K562 (cell line): ENCODE measurements around the gene PKDCC. TPM values are rescaled to one million over a fixed set of nuclear protein-coding genes. Genes with fewer than 3 reads are reported as not detected.

Source experiments
- ATF1 ChIP-seq, 2 experiments: fragments of 450-650 bp in 1 of 2; IDR thresholded peaks; 2 replicates each; pipeline ENCODE4 v1.6.1; 2016; ENCODE audit warnings: missing compliant biosample characterization in 1 of 2, missing genetic modification characterization in 1 of 2
- BCOR ChIP-seq: fragments of 450-650 bp; IDR thresholded peaks from 2 replicates; pipeline ENCODE4 v1.6.1; 2016
- CTCF ChIP-seq, 3 experiments: IDR thresholded peaks in 2 of 3; conservative IDR thresholded peaks in 1 of 3; 2 replicates each; pipeline ENCODE4 v1.5.1; 2011 to 2012; ENCODE audit warnings: low read length in 3 of 3, mild to moderate bottlenecking in 3 of 3, control low read depth in 2 of 3, improper control_type of control experiment in 1 of 3, inconsistent platforms in 1 of 3, low read depth in 1 of 3, mixed read lengths in 1 of 3, moderate library complexity in 1 of 3; ENCODE audit not compliant: insufficient read depth in 2 of 3
- SRSF1 ChIP-seq: fragments of 200-400 bp; formaldehyde crosslinking; IDR thresholded peaks from 2 replicates; pipeline ENCODE4 v1.6.1; 2017; ENCODE audit warnings: mild to moderate bottlenecking, low read depth, low read length, moderate library complexity
- THRA ChIP-seq: fragments of 450-650 bp; IDR thresholded peaks from 2 replicates; pipeline ENCODE4 v1.6.1; 2017; ENCODE audit warnings: mild to moderate bottlenecking, moderate library complexity
- ZC3H11A ChIP-seq: IDR thresholded peaks from 2 replicates; pipeline ENCODE4 v1.6.1; 2012; ENCODE audit warnings: low read depth, low read length, improper control_type of control experiment
- ZNF124 ChIP-seq: sonication (generic); formaldehyde crosslinking; IDR thresholded peaks from 2 replicates; pipeline ENCODE4 v1.8.1; 2022; ENCODE audit warnings: missing genetic modification reagents
- polyA plus RNA-seq, 8 experiments: library from polyadenylated mRNA; depleted of rRNA in 4 of 8; stranded (reverse) in 5 of 8; unstranded in 3 of 8; fragments of >200 nt; fragmentation: Nextera tagmentation in 2 of 8; fragmentation: Illumina TruSeq in 1 of 8; extraction: Ambion mirVana in 2 of 8; extraction: Trizol in 1 of 8; gene quantifications; 2 replicates each; pipeline versions ENCODE4 v1.2.1 to v1.2.3, GENCODE V29; 2011 to 2014; ENCODE audit warnings: inconsistent platforms in 1 of 8, missing spikeins in 1 of 8
- total RNA-seq, 7 experiments: library from RNA; depleted of rRNA in 6 of 7; stranded (reverse); fragments of >200 nt in 6 of 7; fragmentation: Illumina TruSeq in 2 of 7; extraction: Trizol in 2 of 7; gene quantifications; 2 replicates each; pipeline versions ENCODE4 v1.2.1 to v1.2.3, GENCODE V29; 2011 to 2021; ENCODE audit warnings: low replicate concordance in 1 of 7

The PKDCC gene
- total and polyA plus RNA-seq, 9 of the 15 experiments (the other 6 are each of a cell fraction or from before 2014, with no cell fraction given), result 0.62 to 14.8 (median 1.3) TPM; not detected in 2

- TF ChIP-seq ZC3H11A, result no peak
- TF ChIP-seq THRA, result no peak
- no peak for TF ChIP-seq ATF1 (CRISPR knock-in tag; IDR thresholded peaks at IDR 0.05)
- TF ChIP-seq ATF1 (tag; IDR thresholded peaks at IDR 0.05), result no peak
- TF ChIP-seq ZNF124 (CRISPR knock-in tag), result no peak
- no peak for TF ChIP-seq SRSF1
- peak in 1 of 3 experiments; percentile 37; a peak in 1 of 6 replicates for TF ChIP-seq CTCF (IDR thresholded peaks at IDR 0.05 in 2 of 3, conservative IDR thresholded peaks at IDR 0.05 in 1 of 3; ENCODE audit: insufficient read depth in 2 of 3, low read depth in 1 of 3, low read length in 3 of 3)
- TF ChIP-seq BCOR, result no peak
Measured at GRCh38 chr2:42074661-42075060, 26.8 kb downstream of the PKDCC start (continued).
